Fibroblast of the conjunctiva (primary cell): ENCODE data around the gene LCN2.

Experiments
- DNase-seq: peaks from one replicate; pipeline ENCODE4 v3.0.0-alpha.2; 2010; ENCODE audit warnings: low read depth

The LCN2 gene

DNA sequence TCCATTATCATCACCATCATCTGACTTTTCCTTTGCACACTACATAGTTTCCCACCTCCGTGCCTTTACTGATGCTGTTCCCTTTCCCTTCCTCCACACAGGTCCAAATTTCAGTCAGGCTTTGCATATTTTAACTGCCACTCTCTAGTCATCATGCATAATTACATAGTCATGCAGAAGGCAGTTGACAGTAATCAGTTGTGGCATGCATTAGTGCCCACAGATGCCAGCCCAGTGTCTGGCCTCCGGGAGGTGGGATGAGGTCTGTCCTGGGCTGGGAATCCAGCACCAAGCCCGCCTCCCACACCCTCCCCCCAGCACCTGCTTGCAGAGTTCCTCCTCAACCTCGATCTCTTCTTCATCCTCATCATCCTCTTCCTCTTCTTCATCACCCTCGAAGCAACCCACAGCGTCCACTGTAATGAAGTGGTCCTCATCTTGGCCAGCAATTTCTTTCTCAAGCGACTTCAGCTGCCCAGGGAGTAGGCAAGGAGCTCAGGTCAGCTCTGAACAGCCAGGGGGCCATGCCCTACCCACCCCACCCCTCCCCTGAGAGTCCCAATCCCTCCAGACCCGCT, 19.6 kb downstream of the LCN2 start:
- DNase-seq = no peak

GRCh38 chr9:128169492-128169891, 20.2 kb downstream of the LCN2 start:
- DNase-seq = no peak

DNA sequence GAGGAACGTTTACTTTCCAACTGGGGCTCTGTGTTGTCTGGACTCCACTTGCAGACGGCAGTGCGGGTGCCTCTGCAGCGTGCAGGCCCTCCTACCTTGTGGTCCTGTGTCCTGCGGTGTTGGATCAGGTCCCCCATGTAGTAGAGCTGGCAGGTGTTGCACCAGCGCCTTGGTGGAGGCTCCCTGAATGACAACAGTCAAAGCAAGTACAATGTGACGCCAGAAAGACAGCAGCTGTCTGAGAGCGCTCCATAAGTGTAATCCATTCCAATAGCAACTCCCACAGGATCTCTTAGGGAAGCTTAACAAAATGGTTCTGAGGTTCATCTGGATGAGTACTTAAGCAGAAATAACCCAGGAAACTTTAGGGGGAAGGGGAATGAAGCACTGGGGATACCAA, 20.7 kb downstream of the LCN2 start:
- DNase-seq = no peak

DNA sequence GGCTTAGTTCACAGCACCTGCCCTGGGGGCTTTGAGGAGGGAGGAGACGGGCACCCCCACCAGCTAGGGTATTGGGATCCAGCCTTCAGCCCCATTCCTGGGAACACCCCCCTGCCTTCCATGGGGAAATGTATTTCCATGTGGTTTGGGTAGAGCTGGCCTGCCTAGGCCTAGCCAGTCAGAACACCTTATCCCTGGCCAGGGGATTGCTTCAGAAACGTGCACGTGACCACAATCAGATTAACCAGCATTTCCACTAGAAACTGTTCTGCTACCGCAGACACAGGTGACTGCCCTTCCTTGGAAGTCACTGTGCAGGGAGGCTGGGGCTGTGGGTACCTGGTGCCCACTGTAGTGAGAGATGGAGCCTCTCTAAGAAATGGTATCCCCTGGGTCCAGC, 24.8 kb downstream of the LCN2 start:
- no peak for DNase-seq

- DNase-seq = peak; percentile 26
Measured at GRCh38 chr9:128175102-128175563, 25.9 kb downstream of the LCN2 start.

DNA sequence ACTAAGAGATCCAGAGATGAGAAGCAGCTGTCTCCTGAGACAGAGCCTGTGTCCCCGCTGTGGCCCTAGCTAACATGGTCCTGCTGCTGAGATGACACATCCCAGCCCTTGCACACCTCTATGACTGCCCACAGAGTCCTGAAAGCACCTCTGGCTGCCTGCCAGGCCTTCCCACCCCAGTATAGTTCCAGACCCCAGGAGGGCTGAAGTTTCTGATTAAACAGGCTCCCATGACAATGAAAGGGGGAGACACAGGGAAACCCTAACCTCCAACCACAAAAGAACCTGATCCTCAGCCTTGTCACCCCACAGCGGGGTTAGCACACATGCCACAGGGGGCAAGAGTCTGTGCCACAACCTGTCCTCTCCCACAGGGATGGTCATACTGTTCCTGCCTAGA, 26.5 kb downstream of the LCN2 start:
- no peak for DNase-seq

DNA sequence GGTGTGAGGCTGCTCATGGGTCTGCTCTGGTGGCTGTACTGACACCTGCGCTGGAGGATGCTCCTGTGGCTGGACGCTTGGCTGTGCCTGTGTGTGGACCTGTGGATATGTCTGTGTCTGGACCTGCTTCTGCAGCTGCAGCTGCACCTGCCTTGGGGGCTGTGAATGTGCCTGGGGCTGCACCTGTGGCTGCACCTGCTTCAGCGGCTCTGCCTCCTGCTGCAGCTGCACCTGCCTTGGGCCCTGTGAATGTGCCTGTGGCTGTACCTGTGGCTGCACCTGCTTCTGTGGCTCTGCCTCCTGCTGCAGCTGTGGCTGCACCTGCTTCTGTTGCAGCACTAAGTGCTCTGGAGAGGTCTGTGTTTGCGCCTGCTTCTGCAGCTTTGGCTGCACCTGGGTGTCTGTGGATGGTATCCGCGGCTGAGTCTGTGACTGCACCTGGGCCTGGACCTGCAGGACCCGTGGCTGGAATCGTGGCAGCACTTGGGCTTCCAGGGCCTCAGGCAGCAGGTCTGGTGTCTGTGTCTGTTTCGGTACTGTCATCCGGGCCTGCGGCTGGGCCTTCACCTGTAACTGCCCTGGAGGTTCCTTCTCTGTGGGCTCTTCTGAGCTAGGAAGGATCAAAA, 29.7 kb downstream of the LCN2 start:
- DNase-seq = no peak

GRCh38 chr9:128180001-128180400, 30.7 kb downstream of the LCN2 start:
- DNase-seq = no peak

- DNase-seq = no peak
Measured at GRCh38 chr9:128180447-128180846, 31.2 kb downstream of the LCN2 start.

- DNase-seq = peak; percentile 18
Measured at GRCh38 chr9:128181480-128181879, 32.2 kb downstream of the LCN2 start.

- no peak for DNase-seq
Measured at GRCh38 chr9:128182893-128183588, 33.8 kb downstream of the LCN2 start.

- no peak for DNase-seq
Measured at GRCh38 chr9:128185979-128186965, 37.0 kb downstream of the LCN2 start.

DNA sequence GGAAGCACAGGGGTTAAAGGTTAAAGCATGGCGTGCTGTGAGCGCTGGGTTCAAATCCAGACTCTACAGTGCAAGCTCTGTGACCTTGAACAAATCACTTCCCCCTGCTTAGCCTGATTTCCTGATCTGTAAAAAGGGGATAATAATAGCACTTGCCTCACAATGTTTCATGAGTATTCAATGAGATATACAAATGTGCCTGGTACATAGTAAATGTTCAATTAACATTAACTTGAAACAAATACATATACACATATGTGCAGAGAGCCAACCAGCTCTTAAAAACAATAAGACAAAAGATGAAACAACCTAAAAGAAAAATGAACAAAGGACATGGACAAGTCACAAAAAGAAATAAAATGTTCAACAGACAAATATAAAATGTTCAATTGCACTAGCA, 38.1 kb downstream of the LCN2 start:
- no peak for DNase-seq

- DNase-seq = no peak
Measured at GRCh38 chr9:128188209-128188608, 39.0 kb downstream of the LCN2 start.

DNA sequence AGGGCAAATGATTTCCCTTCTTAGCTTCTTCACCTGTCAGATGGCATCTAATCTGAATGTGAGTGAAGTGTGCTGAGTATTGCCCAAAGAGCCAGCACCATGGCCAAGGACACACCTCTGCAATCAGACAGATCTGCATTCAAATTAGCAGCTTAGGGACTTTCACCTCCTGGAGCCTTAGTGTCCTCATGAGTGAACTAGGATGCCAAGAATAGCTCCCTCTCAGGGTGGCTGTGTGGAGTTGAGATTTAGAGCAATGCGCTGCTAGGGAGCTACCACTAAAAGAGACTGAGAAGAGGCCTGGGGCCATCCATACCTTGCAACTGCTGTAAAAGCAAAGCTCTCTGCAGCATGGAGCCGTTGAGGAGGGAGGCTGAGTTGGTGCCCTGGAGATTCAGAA, 40.8 kb downstream of the LCN2 start:
- DNase-seq = no peak

GRCh38 chr9:128190516-128191405, 41.5 kb downstream of the LCN2 start:
- DNase-seq = no peak

- peak; percentile 57 for DNase-seq
Measured at GRCh38 chr9:128191406-128192046, 42.3 kb downstream of the LCN2 start, which contains the start of gene CIZ1. TSS of gene CIZ1 (minus strand) at chr9:128191572. CDS start at chr9:128190857, 715 bp downstream.

DNA sequence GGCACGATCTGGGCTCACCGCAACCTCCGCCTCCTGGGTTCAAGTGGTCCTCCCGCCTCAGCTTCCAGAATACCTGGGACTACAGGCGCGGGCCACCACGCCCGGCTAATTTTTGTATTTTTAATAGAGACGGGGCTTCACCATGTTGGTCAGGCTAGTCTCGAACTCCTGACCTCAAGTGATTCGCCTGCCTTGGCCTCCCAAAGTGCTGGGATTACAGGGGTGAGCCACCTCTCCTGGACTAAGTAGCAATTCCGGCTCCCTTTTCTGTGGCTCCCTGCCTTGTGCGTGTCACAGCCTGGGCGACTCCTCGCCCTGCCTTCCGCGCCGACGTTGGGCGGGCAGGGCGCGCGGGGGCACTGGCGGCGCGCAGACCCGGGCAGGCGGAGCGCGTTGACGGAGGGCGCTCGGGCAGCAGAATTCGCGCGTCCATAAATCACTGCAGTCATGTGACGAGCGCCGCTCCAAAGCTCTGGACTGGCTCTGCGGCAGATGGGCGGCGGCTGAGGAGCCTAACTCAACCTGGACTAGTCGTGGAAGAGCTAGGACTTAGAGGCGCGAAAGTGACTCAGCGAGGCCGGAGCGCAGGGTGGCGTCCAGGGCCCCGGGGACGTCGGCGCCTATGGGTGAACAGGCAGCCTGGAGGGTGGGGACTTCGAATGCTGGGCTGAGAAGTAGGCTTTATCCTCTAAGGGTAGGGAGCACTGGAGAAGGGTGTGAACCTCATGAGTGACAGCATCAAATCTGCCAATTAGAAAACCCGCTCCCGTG, 43.5 kb downstream of the LCN2 start:
- peak; percentile 71 for DNase-seq

- no peak for DNase-seq
Measured at GRCh38 chr9:128193469-128194096, 44.3 kb downstream of the LCN2 start.
